CD4-positive, alpha-beta T cell treated with Interleukin-1 beta for 1 hour (primary cell): ENCODE results near the gene LIPG.
"Not testable (repeated sequence)": the region's sequence is repeated elsewhere in the genome, so short reads cannot be mapped to it uniquely, and the experiment has no call there.

ENCODE experiments used
- DNase-seq, 2 donors: peaks; one replicate each; pipeline ENCODE4 v3.0.0-alpha.2; 2020 to 2022

The LIPG gene

GRCh38 chr18:49561289-49562193 is at the start of gene LIPG:
Gene LIPG, plus strand, starts transcription at chr18:49562057. Its CDS starts 252 bp downstream, at chr18:49562309.
- DNase-seq: peak; percentile 20 to 43

GRCh38 chr18:49512876-49513275 is 49.0 kb upstream of the LIPG start:
- not testable (repeated sequence) for DNase-seq

- DNase-seq: no peak
Measured at GRCh38 chr18:49514577-49514976, 47.3 kb upstream of the LIPG start.

- not testable (repeated sequence) for DNase-seq
Measured at GRCh38 chr18:49515003-49515402, 46.9 kb upstream of the LIPG start.

- DNase-seq: no peak
Measured at GRCh38 chr18:49515516-49515915, 46.3 kb upstream of the LIPG start.

GRCh38 chr18:49517483-49517882 is 44.4 kb upstream of the LIPG start:
- DNase-seq: no peak

GRCh38 chr18:49519101-49519971 is 42.5 kb upstream of the LIPG start:
- DNase-seq: no peak

- DNase-seq: no peak
Measured at GRCh38 chr18:49520661-49521145, 41.2 kb upstream of the LIPG start.

GRCh38 chr18:49521216-49521835 is 40.5 kb upstream of the LIPG start:
- no peak for DNase-seq

- not testable (repeated sequence) for DNase-seq
Measured at GRCh38 chr18:49523580-49524093, 38.2 kb upstream of the LIPG start.

GRCh38 chr18:49524349-49524748 is 37.5 kb upstream of the LIPG start:
- no peak for DNase-seq

- no peak for DNase-seq
Measured at GRCh38 chr18:49524951-49525350, 36.9 kb upstream of the LIPG start.

- DNase-seq: no peak
Measured at GRCh38 chr18:49525981-49526380, 35.9 kb upstream of the LIPG start.

- DNase-seq: no peak
Measured at GRCh38 chr18:49527631-49528327, 34.1 kb upstream of the LIPG start.

GRCh38 chr18:49529596-49529995 is 32.3 kb upstream of the LIPG start:
- DNase-seq: no peak

GRCh38 chr18:49531678-49532153 is 30.1 kb upstream of the LIPG start:
- no peak for DNase-seq

- no peak for DNase-seq
Measured at GRCh38 chr18:49534846-49535601, 26.8 kb upstream of the LIPG start.

- no peak for DNase-seq
Measured at GRCh38 chr18:49537232-49537896, 24.5 kb upstream of the LIPG start.

- DNase-seq: no peak
Measured at GRCh38 chr18:49544362-49544761, 17.5 kb upstream of the LIPG start.

- no peak for DNase-seq
Measured at GRCh38 chr18:49546278-49546677, 15.6 kb upstream of the LIPG start.
